Measurements from ENCODE around the gene HECTD1.
"Not testable (repeated sequence)": the region's sequence is repeated elsewhere in the genome, so short reads cannot be mapped to it uniquely, and the experiment has no call there.

HECTD1 gene

DNA sequence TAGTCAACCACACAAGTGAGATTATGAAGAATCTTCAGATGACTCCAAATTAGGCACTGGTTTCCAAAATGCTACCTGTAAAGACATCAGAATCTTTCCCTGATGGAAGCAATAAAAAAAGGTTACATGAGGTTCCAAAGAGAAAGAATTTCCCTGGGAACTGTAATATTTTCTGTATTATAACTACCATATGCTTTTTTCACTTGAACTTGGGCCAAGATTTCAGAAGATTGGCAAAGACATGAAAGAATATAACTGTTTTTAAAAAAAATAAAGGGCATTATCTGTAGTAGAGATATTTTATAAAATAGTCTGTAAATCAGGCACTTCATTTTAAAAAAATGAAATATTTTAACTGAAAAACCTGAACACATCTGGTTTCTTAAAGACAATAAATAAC, 12.9 kb downstream of the HECTD1 start:
- DNase-seq (ENCODE audit: low spot score), result no peak

DNA sequence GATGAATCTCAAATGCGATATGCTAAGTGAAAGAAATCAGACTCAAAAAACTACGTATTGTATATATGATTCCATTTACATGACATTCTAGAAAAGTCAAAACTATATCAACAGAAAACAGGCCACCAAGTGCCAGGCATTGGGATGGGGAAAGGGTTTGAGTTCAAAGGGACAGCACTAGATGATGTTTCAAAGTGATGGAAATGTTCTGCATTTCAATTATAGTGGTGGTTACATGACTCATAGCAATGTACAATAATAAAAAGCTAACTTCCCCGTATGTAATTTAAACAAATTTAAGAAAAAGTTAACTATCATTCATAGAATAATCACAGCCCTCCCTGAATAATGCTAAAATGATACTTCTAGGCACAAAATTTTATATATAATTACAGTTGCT, 13.5 kb downstream of the HECTD1 start:
- DNase-seq (ENCODE audit: low spot score), result no peak

GRCh38 chr14:31192544-31192943, 15.0 kb downstream of the HECTD1 start:
- DNase-seq (ENCODE audit: low spot score), result not testable (repeated sequence)

DNA sequence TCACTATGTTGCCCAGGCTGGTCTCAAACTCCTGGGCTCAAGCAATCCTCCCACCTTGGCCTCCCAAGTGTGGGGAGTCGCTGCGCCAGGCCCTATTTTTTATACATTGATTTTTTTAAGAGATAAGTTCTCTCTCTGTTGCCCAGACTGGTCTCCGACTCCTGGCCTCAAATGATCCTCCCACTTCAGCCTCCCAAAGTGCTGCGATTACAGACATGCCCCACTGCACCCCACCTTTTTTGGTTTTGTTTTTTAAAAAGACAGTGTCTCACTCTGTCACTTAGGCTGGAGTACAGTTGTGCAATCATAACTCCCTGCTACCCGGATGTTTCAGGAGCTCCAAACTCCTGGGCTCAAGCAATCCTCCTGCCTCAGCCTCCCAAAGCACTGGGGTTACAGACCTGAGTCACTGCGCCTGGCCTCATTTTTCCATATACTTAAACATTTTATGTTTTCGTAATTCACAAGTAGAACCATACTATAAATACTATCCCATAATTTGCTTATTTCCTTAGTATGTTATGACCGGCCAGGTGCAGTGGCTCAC, 16.8 kb downstream of the HECTD1 start:
- DNase-seq (ENCODE audit: low spot score), result no peak

DNA sequence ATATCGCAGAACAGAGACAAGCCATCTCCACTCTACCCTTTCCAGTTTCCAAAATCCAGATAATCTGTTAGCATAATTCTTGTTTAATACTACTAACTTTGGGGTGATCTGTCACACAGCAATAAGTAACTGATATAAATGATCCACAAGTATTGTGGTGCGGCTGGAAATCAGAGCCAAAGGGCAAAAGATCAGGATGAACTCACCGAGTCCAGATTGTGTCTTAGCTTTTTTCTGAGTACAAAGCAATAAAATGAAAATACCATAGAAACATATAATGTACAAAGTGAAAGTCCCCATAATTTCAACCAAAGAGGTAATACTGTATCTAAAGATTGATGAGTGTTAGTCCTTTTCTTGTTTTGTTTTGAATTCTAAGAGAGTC, 17.4 kb downstream of the HECTD1 start:
- DNase-seq (ENCODE audit: low spot score), result no peak

DNA sequence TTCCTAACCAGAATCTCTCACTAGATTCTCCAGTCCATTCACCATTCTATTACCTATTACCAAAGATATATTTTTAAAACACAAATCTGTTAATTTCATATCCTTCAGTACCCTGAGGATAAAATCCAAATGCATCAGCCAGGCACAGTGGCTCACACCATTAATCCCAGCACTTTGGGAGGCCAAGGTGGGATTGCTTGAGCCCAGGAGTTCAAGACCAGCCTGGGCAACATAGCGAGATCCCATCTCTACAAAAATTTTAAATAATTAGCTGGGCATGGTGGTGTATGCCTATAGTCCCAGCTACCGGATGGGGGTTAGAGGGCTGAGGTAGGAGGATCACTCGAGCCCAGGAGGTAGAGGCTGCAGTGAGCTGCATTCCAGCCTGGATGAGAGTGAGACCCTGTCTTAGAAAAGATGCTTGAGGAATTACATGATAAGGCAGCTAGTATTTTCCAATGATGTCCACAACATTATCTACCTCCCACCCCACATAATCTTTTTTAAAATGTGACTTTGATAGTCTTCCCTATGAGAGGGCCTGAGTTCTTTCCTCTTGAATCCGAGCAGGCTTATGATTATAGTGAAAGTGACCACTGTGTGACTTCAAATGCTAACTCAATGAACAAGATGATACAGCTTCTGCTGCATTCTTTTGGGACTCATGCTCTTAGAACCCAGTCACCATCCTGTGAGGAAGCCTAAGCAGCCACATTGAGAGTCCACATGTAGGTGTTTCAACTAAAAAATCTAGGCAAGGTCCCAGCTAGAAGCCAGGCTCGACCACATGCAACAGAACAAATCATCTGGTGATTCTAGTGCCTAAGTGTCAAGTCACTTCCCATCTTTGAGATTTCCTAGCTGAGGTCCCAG, 18.0 kb downstream of the HECTD1 start:
- no peak for DNase-seq (ENCODE audit: low spot score)

- no peak for DNase-seq (ENCODE audit: low spot score)
Measured at GRCh38 chr14:31188744-31189143, 18.8 kb downstream of the HECTD1 start.

GRCh38 chr14:31182016-31182415, 25.6 kb downstream of the HECTD1 start:
- not testable (repeated sequence) for DNase-seq (ENCODE audit: low spot score)

DNA sequence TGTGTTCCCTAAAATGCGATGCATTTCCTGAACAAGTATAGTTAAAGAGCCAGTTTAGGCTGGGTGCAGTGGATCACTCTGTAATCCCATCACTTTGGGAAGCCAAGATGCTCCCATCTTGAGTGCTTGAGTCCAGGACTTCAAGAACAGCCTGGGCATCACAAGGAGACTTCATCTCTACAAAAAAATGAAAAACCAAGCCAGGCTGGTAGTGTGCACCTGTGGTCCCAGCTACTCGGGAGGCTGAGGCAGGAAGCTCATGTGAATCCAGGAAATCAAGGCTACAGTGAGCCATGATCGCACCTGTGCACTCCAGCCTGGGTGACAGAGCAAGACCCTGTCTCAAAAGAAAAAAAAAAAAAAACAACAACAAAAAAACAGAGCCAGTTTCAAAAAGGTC, 26.3 kb downstream of the HECTD1 start:
- DNase-seq (ENCODE audit: low spot score), result no peak

DNA sequence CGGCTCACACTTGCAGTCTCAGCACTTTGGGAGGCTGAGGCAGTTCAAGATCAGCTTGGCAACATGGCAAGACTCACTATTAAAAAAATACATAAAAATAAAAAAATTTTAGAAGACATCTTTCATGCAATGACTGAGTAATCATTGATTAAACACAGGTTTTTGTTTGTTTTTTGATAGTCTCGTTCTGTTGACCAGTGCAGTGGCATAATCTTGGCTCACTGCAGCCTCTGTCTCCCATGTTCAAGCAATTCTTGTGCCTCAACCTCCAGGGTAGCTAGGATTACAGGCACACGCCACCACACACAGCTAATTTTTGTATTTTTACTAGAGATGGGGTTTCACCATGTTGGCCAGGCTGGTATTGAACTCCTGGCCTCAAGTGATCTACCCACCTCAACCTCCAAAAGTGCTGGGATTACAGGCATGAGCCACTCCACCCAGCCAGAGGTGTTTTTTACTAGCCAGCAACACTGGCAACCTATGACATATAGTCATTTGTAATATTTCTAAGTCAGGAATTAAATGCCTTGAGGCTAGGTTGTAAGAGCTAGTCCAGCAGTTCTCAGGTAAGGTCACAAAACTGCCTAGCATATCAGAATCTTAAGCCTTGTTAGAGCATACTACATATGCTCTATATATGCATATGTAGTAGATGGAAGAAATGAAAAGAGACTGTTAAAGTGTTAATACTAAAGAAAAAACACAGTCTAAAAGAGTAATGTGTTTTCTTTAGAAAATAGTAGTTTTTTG, 27.1 kb downstream of the HECTD1 start:
- DNase-seq (ENCODE audit: low spot score), result no peak

GRCh38 chr14:31174433-31174832, 33.2 kb downstream of the HECTD1 start:
- DNase-seq (ENCODE audit: low spot score), result no peak

DNA sequence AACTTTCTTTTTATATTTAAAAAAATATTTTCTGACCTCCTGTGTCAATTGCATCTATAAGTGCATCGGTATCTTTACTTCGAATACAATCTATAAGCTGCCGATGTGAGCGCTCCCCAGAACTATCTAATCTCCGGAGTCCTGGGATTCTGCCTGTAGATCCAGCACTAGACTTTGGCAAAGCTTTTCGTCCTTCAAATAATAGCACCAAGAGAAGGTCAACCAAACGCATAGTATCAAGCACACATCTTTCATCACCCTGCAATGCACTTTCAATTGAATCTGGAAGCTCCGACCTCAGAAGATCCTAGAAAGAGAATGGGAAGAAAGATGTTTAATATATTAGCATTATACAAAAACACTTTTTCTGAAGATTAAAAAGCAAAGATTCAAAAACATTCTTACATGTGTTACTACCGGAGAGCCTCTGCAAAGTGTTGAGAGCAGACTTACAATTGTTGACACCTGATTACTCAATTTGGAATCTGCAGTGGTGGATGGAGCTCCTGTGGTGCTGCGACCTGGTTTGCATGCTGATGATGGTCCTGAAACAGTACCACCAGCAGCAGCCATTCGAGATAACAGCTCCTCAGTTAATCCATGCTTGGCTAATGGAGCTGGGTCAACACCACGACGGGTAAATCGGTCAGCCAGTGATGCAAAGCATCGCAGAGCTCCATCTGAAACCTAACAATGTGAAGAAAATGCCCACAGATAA, 34.3 kb downstream of the HECTD1 start:
- no peak for DNase-seq (ENCODE audit: low spot score)

- no peak for DNase-seq (ENCODE audit: low spot score)
Measured at GRCh38 chr14:31172084-31172483, 35.5 kb downstream of the HECTD1 start.

- no peak for DNase-seq (ENCODE audit: low spot score)
Measured at GRCh38 chr14:31170411-31170810, 37.2 kb downstream of the HECTD1 start.

- DNase-seq (ENCODE audit: low spot score), result no peak
Measured at GRCh38 chr14:31169877-31170276, 37.7 kb downstream of the HECTD1 start.

DNA sequence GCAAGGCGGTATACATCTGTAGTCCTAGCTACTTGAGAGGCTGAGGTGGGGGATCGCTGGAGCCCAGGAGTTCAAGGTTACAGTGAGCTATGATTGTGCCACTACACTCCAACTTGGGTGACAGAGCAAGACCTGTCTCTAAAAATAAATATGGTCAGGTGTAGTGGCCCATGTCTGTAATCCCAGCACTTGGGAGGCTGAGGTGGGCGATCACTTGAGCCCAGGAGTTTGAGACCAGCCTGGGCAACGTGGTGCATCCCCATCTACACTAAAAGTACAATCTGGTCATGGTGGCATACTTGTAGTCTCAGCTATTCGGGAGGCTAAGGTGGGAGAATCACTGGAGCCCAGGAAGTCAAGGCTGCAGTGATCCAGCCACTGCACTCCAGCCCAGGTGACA, 40.6 kb downstream of the HECTD1 start:
- DNase-seq (ENCODE audit: low spot score), result no peak

- DNase-seq (ENCODE audit: low spot score), result no peak
Measured at GRCh38 chr14:31166271-31166561, 41.4 kb downstream of the HECTD1 start.

DNA sequence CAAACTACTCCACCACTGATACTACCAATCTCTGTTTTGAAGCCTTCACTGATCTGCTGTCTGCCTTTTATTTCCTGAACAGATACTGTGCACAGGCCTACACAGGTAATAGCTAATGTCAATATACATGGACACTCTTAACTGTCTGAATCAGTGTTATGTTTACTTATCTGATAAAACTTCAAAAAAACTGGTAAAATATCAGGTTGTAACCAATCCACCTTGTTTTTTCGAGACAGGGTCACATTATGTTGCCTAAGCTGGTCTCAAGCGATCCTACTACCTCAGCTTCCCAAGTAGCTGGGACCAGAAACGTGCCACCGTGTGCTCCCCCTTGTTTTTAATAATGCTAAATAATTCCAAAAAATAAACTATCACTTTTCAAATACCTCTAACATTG, 43.5 kb downstream of the HECTD1 start:
- DNase-seq (ENCODE audit: low spot score), result no peak

DNA sequence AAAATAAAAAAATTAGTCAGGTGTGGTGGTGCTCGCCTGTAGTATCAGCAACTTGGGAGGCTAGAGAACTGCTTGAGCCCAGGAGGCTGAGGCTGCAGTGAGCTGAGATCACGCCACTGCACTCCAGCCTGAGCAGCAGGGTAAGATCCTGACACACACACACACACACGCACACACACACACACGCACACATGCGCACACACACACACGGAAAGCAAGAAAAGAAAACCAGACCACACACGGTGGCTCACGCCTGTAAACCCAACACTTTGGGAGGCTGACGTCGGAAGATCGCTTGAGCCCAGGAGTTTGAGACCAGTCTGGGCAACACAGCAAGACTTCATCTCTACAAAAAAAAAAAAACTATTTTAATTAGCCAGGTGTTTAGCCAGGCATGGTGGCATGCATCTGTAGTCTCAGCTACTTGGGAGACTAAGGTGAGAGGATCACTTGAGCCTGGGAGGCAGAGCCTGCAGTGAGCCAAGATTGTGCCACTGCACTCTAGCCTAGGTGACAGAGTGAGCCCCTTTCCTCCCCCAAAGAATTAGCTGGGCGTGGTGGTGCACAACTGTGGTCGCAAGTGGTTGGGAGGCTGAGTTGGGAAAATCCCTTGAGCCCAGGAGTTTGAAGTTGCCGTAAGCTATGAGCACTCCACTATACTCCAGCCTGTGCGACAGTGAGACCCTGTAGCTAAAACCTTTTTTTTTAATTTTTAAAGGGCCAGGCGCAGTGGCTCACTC, 44.5 kb downstream of the HECTD1 start:
- no peak for DNase-seq (ENCODE audit: low spot score)

DNA sequence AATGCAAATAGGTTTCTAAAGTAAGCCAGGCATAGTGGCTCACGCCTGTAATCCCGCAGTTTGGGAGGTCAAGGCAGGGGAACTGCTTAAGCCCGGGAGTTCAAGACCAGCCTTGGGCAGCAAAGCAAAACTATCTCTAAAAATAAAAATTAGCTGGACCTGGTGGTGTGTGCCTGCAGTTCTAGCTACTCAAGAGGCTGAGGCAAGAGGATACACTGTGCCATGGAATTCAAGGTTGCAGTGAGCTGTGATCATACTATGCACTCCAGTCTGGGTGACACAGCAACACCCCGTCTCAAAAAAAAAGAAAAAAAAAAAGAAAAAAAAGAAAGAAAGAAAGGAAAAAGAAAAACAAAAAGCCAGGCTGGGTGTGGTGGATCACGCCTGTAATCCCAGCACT, 46.3 kb downstream of the HECTD1 start:
- DNase-seq (ENCODE audit: low spot score), result no peak

GRCh38 chr14:31159682-31160296, 47.8 kb downstream of the HECTD1 start:
- DNase-seq (ENCODE audit: low spot score), result no peak

GRCh38 chr14:31154956-31155355, 52.6 kb downstream of the HECTD1 start:
- DNase-seq (ENCODE audit: low spot score), result no peak

Data from hepatic stellate cell (primary cell).